NCI-H446 treated with DMSO at 0.1 percent for 48 hours (cell line): ENCODE measurements around the gene SYNPO2.

Experiments used
- DNase-seq: peaks from one replicate; lab custom pipeline; 2025; lab: John Stamatoyannopoulos, UW

SYNPO2 gene

GRCh38 chr4:119080721-119081541 is 192.3 kb downstream of the SYNPO2 start:
- DNase-seq: no peak

DNA sequence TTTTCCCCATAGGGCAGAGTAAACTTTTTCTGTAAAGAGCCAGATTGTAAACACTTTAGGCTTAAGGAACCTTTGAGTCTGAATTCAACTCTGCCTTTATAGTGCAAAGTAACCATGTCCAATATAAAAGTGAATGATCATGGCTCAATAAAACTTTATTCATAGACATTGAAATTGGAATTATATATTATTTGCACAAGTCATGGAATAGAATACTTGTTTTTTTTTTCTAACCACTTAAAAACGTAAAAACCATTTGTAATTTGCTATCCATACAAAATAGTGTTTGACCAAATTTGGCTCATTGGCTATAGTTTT is 192.8 kb downstream of the SYNPO2 start:
- no peak for DNase-seq

- no peak for DNase-seq
These were observed 193.3 kb downstream of the SYNPO2 start for GRCh38 chr4:119081943-119082342.

DNA sequence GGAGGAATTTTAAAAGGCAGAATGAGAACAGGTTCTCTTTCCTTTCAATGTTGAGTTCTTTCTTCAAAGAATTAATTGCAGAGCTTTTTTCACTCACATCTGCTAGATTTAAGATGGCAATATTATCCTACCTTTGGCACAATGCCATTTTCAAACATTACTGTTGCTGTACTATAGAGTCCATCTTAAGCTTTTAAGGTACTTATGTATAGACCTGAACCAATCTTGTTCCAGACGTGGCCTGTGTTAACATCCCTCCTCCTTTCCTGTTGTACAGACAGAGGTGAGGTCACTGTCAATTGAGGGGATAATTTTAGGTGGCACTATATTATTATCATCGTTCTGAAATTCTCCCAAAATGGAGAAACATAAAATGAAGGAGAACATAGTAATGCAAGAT is 194.0 kb downstream of the SYNPO2 start:
- no peak for DNase-seq

- no peak for DNase-seq
These were observed 195.9 kb downstream of the SYNPO2 start for GRCh38 chr4:119084513-119084912.

- no peak for DNase-seq
These were observed 198.5 kb downstream of the SYNPO2 start for GRCh38 chr4:119087121-119087520.

GRCh38 chr4:119087656-119088055 is 199.0 kb downstream of the SYNPO2 start:
- DNase-seq: no peak

DNA sequence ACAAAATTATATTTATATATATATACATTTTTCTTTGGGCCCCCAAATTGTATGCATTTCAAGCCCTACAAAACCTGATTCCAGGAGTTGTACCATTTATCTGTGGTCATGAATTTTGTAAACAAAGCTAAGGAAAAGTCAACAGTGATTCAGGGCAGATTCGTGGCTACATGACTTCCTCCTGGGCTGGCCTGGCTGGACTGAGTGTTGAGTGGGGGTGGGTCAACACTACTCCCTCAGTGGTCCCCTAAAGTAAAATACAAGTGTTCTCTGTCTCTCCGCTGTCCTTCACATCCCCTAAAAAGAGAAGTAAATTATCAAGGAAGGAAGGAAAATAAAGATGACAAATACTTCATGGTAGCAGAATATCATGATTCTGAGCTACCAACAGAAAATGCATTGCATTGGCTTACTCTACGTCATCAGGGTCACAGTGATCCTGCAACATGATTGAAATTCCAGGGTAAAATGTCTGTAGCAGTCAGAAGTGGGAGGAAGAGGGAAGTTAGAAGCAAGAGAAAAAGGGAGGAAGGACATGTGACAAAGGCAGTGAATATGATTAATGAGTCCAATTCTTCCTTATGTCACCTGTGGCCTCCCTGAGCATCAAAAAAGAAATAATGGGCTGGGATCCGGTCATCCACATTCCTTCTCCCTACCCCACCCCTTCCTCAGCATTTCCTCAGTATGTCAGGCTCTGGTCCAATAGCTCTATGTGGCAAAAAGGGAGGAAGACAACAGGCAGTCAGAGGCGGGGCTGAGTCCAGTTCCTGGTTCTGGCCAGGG is 204.6 kb downstream of the SYNPO2 start:
- no peak for DNase-seq

GRCh38 chr4:119097282-119097900 is 208.7 kb downstream of the SYNPO2 start:
- DNase-seq: no peak

DNA sequence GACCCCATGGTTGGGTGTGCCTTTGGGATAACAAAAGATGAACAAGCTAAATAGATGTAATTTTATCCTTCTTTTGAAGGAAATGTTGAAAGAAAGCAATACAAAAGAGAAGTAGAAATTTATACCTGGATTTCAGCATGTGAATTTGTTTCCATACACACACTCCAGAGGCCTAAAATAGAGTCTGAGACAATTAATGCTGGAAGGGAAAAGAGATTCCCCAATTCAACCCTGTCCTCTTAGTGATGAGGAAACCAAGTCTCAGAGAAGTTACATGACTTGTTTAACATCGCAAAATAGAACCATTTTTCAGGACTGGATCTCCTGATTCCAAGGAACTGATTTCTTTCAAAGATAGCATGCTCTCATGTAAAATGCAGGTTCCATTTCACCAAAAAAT is 209.7 kb downstream of the SYNPO2 start:
- no peak for DNase-seq

GRCh38 chr4:119099227-119099810 is 210.7 kb downstream of the SYNPO2 start:
- DNase-seq: no peak

DNA sequence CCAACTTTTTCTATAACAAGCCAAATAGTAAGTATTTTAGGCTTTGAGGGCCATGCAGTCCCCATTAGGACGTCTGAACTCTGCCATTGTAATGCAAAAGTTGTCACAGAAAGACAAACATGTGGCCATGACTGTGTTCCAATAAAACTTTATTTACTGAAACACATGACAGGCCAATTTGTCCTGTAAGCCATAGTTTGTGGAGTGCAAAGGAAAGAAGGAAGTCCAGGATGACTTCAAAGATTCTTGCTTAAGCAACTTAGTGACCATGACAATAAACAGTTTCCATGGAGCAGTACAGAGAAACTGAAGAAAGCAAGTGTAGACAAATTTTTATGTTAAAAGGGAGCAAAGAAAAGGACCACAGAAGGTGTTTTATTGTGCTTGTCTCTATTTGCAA is 212.0 kb downstream of the SYNPO2 start:
- no peak for DNase-seq

GRCh38 chr4:119103263-119103662 is 214.6 kb downstream of the SYNPO2 start:
- no peak for DNase-seq

DNA sequence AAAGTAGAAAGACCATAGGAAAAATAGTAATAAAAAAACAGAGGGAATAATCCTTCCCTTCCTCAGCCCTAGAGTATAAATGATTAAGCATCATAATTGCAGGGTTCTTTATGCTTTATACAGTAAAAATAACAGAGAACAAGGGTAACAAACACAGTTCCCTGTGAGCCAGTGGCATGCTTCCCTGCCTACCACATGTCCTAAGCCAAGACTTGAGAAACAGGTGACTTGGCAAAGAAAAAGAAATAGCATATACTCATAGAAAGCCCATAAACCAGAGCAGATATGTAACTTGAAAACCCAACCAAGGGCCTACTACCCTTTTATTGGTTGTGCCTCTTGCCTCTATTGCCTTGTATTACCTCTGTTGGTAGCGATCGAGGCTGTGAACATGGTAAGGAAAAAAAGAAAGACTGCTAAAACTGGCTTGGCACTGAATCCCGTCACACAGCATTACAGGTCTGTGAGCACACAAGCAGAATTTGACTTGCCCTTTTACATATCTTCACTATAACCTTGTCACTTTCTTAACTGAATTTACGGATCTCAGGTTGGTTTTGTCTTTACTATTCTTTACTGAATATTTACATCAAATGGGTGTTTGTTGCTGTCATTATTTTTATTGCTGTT is 216.1 kb downstream of the SYNPO2 start:
- DNase-seq: no peak

DNA sequence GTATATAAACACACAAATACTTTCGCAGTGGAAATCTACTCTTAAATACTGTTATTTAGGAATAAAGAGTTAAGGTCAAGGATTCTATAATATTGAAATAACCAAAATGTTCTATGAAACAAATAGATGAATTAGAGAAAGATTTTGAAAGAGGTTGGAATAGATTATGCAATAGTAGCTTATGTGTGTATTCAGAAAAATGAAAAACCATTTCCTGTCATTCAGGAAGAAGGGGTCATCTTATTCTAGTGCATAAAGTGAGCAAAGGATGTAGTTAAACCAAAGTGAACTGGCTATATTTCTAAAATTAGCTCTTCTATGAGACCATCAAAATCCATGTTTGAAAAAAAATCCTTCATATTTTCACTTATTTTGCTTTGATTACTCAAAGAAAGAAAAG is 217.0 kb downstream of the SYNPO2 start:
- no peak for DNase-seq

- no peak for DNase-seq
These were observed 217.7 kb downstream of the SYNPO2 start for GRCh38 chr4:119106036-119107000.

DNA sequence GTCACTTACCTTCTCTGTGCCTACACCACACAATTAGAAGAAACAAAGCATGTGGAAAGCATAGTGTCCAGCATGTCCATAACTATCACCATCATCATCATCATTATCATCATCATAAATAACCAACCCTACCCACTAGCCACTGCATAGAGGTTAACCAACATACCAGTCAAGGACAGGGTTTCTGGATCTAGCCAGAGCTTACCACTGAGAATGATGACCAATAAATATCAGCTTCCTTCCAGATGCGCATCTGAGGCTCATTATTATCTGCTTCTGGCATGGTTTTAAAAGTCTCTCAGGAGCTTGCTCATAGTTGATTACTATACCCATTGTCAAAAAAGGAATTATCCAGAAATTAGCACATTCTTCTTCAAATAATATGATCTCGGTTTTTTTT is 221.5 kb downstream of the SYNPO2 start:
- no peak for DNase-seq
